H9 (cell line): ENCODE measurements around the gene MAST4. TPM values are rescaled to one million over a fixed set of nuclear protein-coding genes. Genes with fewer than 3 reads are reported as not detected.

Experiments used
- DNase-seq: peaks from one replicate; pipeline ENCODE4 v3.0.0-alpha.2; 2017
- H2AFZ ChIP-seq: one replicate; pipeline ENCODE4 v1.6.1; 2013; ENCODE audit warnings: mild to moderate bottlenecking, low read length, control low read depth, moderate library complexity
- H2AK5ac ChIP-seq: 2 replicates; pipeline ENCODE4 v1.6.1; 2013; ENCODE audit warnings: low read length, control low read depth, mixed read lengths; ENCODE audit not compliant: insufficient read length
- H2BK120ac ChIP-seq: one replicate; pipeline ENCODE4 v1.6.1; 2013; ENCODE audit warnings: low read depth, mild to moderate bottlenecking, low read length, control low read depth, inconsistent platforms; ENCODE audit not compliant: poor library complexity, severe bottlenecking
- H2BK12ac ChIP-seq: 2 replicates; pipeline ENCODE4 v1.6.1; 2013; ENCODE audit warnings: low read length, control low read depth, mixed read lengths, low read depth; ENCODE audit not compliant: insufficient read length
- H2BK15ac ChIP-seq: 2 replicates; pipeline ENCODE4 v1.6.1; 2013; ENCODE audit warnings: low read depth, low read length, control low read depth
- H2BK20ac ChIP-seq: one replicate; pipeline ENCODE4 v1.6.1; 2013; ENCODE audit warnings: low read depth, mild to moderate bottlenecking, low read length, control low read depth, inconsistent platforms; ENCODE audit not compliant: poor library complexity, severe bottlenecking
- H2BK5ac ChIP-seq: 2 replicates; pipeline ENCODE4 v1.6.1; 2013; ENCODE audit warnings: low read length, control low read depth, mixed read lengths; ENCODE audit not compliant: insufficient read length
- H3K14ac ChIP-seq: 2 replicates; pipeline ENCODE4 v1.6.1; 2013; ENCODE audit warnings: low read length, control low read depth; ENCODE audit not compliant: insufficient read depth
- H3K18ac ChIP-seq: 2 replicates; pipeline ENCODE4 v1.6.1; 2013; ENCODE audit warnings: low read depth, mild to moderate bottlenecking, mixed read lengths, low read length, control low read depth; ENCODE audit not compliant: insufficient read length
- H3K23ac ChIP-seq: 2 replicates; pipeline ENCODE4 v1.6.1; 2013; ENCODE audit warnings: low read length, control low read depth, mixed read lengths, low read depth; ENCODE audit not compliant: insufficient read length
- H3K23me2 ChIP-seq: 2 replicates; pipeline ENCODE4 v1.6.1; 2013; ENCODE audit warnings: low read depth, mild to moderate bottlenecking, mixed read lengths, low read length, control low read depth; ENCODE audit not compliant: insufficient read length, poor library complexity, severe bottlenecking
- H3K27ac ChIP-seq: 2 replicates; pipeline ENCODE4 v1.5.1; 2013; ENCODE audit warnings: low read length, control low read depth, mixed read lengths, low read depth; ENCODE audit not compliant: insufficient read length
- H3K27me3 ChIP-seq: 2 replicates; pipeline ENCODE4 v1.6.1; 2013; ENCODE audit warnings: low read length, control low read depth, inconsistent platforms; ENCODE audit not compliant: insufficient read depth
- H3K4ac ChIP-seq: 2 replicates; pipeline ENCODE4 v1.6.1; 2013; ENCODE audit warnings: low read depth, mild to moderate bottlenecking, control low read depth, inconsistent platforms, low read length, moderate library complexity
- H3K4me1 ChIP-seq: 2 replicates; pipeline ENCODE4 v1.6.1; 2013; ENCODE audit warnings: low read length, control low read depth, inconsistent platforms; ENCODE audit not compliant: insufficient read depth
- H3K4me2 ChIP-seq: 2 replicates; pipeline ENCODE4 v1.6.1; 2013; ENCODE audit warnings: low read length, control low read depth, mixed read lengths; ENCODE audit not compliant: insufficient read length, insufficient read depth
- H3K56ac ChIP-seq: 2 replicates; pipeline ENCODE4 v1.6.1; 2013; ENCODE audit warnings: low read depth, mild to moderate bottlenecking, mixed read lengths, low read length, control low read depth; ENCODE audit not compliant: insufficient read length
- H3K79me1 ChIP-seq: 2 replicates; pipeline ENCODE4 v1.6.1; 2013; ENCODE audit warnings: low read depth, mild to moderate bottlenecking, moderate library complexity, low read length, control low read depth, inconsistent platforms; ENCODE audit not compliant: insufficient read depth, poor library complexity, severe bottlenecking
- H3K79me2 ChIP-seq: 2 replicates; pipeline ENCODE4 v1.6.1; 2013; ENCODE audit warnings: low read length, control low read depth, inconsistent platforms; ENCODE audit not compliant: insufficient read depth
- H3K9ac ChIP-seq: 2 replicates; pipeline ENCODE4 v1.6.1; 2013; ENCODE audit warnings: low read length, control low read depth, mixed read lengths; ENCODE audit not compliant: insufficient read length; ENCODE audit errors: extremely low read depth
- H3K9me3 ChIP-seq: one replicate; pipeline ENCODE4 v1.6.1; 2013; ENCODE audit warnings: low read depth, low read length, inconsistent platforms; ENCODE audit not compliant: control insufficient read depth
- H3T11ph ChIP-seq: one replicate; pipeline ENCODE4 v1.6.1; 2013; ENCODE audit warnings: mild to moderate bottlenecking, low read length, control low read depth, inconsistent platforms
- H4K20me1 ChIP-seq: one replicate; pipeline ENCODE4 v1.6.1; 2013; ENCODE audit not compliant: control insufficient read depth, insufficient read length, insufficient read depth
- H4K5ac ChIP-seq: 2 replicates; pipeline ENCODE4 v1.6.1; 2013; ENCODE audit warnings: low read depth, mild to moderate bottlenecking, mixed read lengths, low read length, control low read depth; ENCODE audit not compliant: insufficient read length
- H4K8ac ChIP-seq: replicated peaks from 2 replicates; pipeline ENCODE4 v1.6.1; 2013; ENCODE audit warnings: low read length, control low read depth, mixed read lengths, low read depth; ENCODE audit not compliant: insufficient read length
- H4K91ac ChIP-seq: 2 replicates; pipeline ENCODE4 v1.6.1; 2013; ENCODE audit warnings: low read depth, mild to moderate bottlenecking, moderate library complexity, mixed read lengths, low read length, control low read depth; ENCODE audit not compliant: insufficient read length
- H3K27ac Mint-ChIP-seq, 3 experiments: 2 replicates in 2 of 3; 3 replicates in 1 of 3; pipeline ENCODE4 v1.8.0; 2020 to 2021; ENCODE audit warnings: mixed read lengths in 3 of 3, mild to moderate bottlenecking in 1 of 3, moderate library complexity in 1 of 3
- H3K27me3 Mint-ChIP-seq: 2 replicates; pipeline ENCODE4 v1.8.0; 2021; ENCODE audit warnings: low read depth, mild to moderate bottlenecking, moderate library complexity, mixed read lengths
- H3K36me3 Mint-ChIP-seq, 3 experiments: 2 replicates in 2 of 3; 3 replicates in 1 of 3; pipeline ENCODE4 v1.8.0; 2020 to 2021; ENCODE audit warnings: low read depth in 3 of 3, mixed read lengths in 3 of 3; ENCODE audit not compliant: insufficient read depth in 1 of 3
- H3K4me1 Mint-ChIP-seq, 2 experiments: 2 replicates each; pipeline ENCODE4 v1.8.0; 2020; ENCODE audit warnings: mixed read lengths in 2 of 2
- H3K4me3 Mint-ChIP-seq, 2 experiments: 2 replicates in 1 of 2; 3 replicates in 1 of 2; pipeline ENCODE4 v1.8.0; 2020 to 2021; ENCODE audit warnings: mild to moderate bottlenecking in 2 of 2, mixed read lengths in 2 of 2, moderate library complexity in 1 of 2
- H3K9me3 Mint-ChIP-seq, 2 experiments: 2 replicates in 1 of 2; 3 replicates in 1 of 2; pipeline ENCODE4 v1.8.0; 2020; ENCODE audit warnings: mild to moderate bottlenecking in 2 of 2, mixed read lengths in 2 of 2, moderate library complexity in 1 of 2
- CTCF ChIP-seq: fragments of 200-600 bp; sonication (generic); conservative IDR thresholded peaks from 3 replicates; pipeline ENCODE4 v1.8.0; 2021; ENCODE audit warnings: antibody characterized with exemption, mild to moderate bottlenecking
- WGBS: extraction: QIAGEN DNeasy Blood & Tissue Kit; methylation state at CpG from one replicate; pipeline ENCODE4 v1.1.7; 2013; ENCODE audit warnings: missing lambda C conversion rate, low lambda C conversion rate, mixed read lengths; ENCODE audit not compliant: insufficient read length; ENCODE audit errors: extremely low coverage; 5-methylcytosine and 5-hydroxymethylcytosine counted together
- total RNA-seq: library from RNA; stranded (reverse); gene quantifications from 2 replicates; pipeline ENCODE4 v1.2.1, GENCODE V29; 2021

MAST4 gene
- total RNA-seq, 1 experiment from 2014 or later: 3.7 TPM

GRCh38 chr5:66617226-66617861 is 21.2 kb downstream of the MAST4 start:
- H3K23ac ChIP-seq: no peak overlapping the region
- H3K56ac ChIP-seq: no peak overlapping the region
- H2AK5ac ChIP-seq: no peak overlapping the region
- Mint-ChIP-seq H3K4me3 (no peak overlapping the region), H3K9me3 (no peaks in the 10 kb centered on the region), H3K27ac (no peak overlapping the region), H3K36me3 (no peaks in the 10 kb centered on the region), H3K27me3 (no peaks in the 10 kb centered on the region), H3K4me1 (peaks cover 5 to 13% of the 10 kb centered on the region in 2 experiments)
- H3K4me2 ChIP-seq: no peak overlapping the region
- no peaks in the 10 kb centered on the region for H3K23me2 ChIP-seq
- no peak for DNase-seq
- no peaks in the 10 kb centered on the region; the same call in 1 of the 2 replicates for H3K4me1 ChIP-seq
- no CpG with 5 or more reads among the region's 6 CpGs for WGBS
- no peak overlapping the region for H3K18ac ChIP-seq
- no peak overlapping the region for H4K5ac ChIP-seq
- H3K9me3 ChIP-seq: no peaks in the 10 kb centered on the region
- H2BK12ac ChIP-seq: no peak overlapping the region
- H3T11ph ChIP-seq: no peak overlapping the region
- no peaks in the 10 kb centered on the region for H3K79me2 ChIP-seq
- H2BK20ac ChIP-seq: no peak overlapping the region
- no peak overlapping the region for H2BK15ac ChIP-seq
- H4K91ac ChIP-seq: no peak overlapping the region
- no peak overlapping the region for H3K14ac ChIP-seq
- no peak overlapping the region for H2BK5ac ChIP-seq
- no peak overlapping the region for H2BK120ac ChIP-seq
- H3K27me3 ChIP-seq: no peaks in the 10 kb centered on the region
- H4K20me1 ChIP-seq: no peaks in the 10 kb centered on the region
- H2AFZ ChIP-seq: no peak overlapping the region
- no peak for TF ChIP-seq CTCF
- H3K79me1 ChIP-seq: no peaks in the 10 kb centered on the region
- H3K9ac ChIP-seq: no peak overlapping the region
- H3K27ac ChIP-seq: no peak overlapping the region
- H4K8ac ChIP-seq: no peak overlapping the region
- no peak overlapping the region for H3K4ac ChIP-seq
